ENCODE measurements around the gene UIMC1. TPM values are rescaled to one million over a fixed set of nuclear protein-coding genes. Genes with fewer than 3 reads are reported as not detected.
"Not testable (repeated sequence)": the region's sequence is repeated elsewhere in the genome, so short reads cannot be mapped to it uniquely, and the experiment has no call there.

UIMC1 gene
- total and polyA plus RNA-seq, 2 donors from 2014 or later, result 16.2 to 37.9 TPM

- H3K36me3 ChIP-seq (ENCODE audit: control insufficient read depth in 2 of 3, insufficient read depth in 3 of 3, low read length in 3 of 3), result no peaks in the 10 kb centered on the region
- TF ChIP-seq CTCF (IDR thresholded peaks at IDR 0.05; ENCODE audit: borderline replicate concordance, extremely low read depth, insufficient read depth), result no peak
- H3K27ac ChIP-seq (ENCODE audit: low read depth in 2 of 2, low read length in 2 of 2), result no peak overlapping the region
- no peak for FAIRE-seq
- no peaks in the 10 kb centered on the region for H3K9me3 ChIP-seq (ENCODE audit: control insufficient read depth in 2 of 3, insufficient read depth in 1 of 3, low read length in 3 of 3)
- peaks cover 0 to 7% (median 0%) of the 10 kb centered on the region in 3 donors for H3K4me1 ChIP-seq (ENCODE audit: control insufficient read depth in 2 of 3, insufficient read depth in 2 of 3, low read depth in 1 of 3, low read length in 3 of 3)
- H3K4me3 ChIP-seq (ENCODE audit: low read length in 3 of 3), result no peak overlapping the region
- no peak overlapping the region for H3K9ac ChIP-seq (ENCODE audit: low read length in 3 of 3)
- no peak for DNase-seq
- H3K27me3 ChIP-seq (ENCODE audit: control insufficient read depth, insufficient read depth, low read length), result no peaks in the 10 kb centered on the region
- intact Hi-C loops (cut with DNase I), result no loop called here
Observed at GRCh38 chr5:176995122-176995490, 11.5 kb downstream of the UIMC1 start.

- Histone ChIP-seq H3K27me3 (ENCODE audit: control insufficient read depth, insufficient read depth, low read length) (no peaks in the 10 kb centered on the region), H3K36me3 (ENCODE audit: control insufficient read depth in 2 of 3, insufficient read depth in 3 of 3, low read length in 3 of 3) (no peaks in the 10 kb centered on the region), H3K9me3 (ENCODE audit: control insufficient read depth in 2 of 3, insufficient read depth in 1 of 3, low read length in 3 of 3) (no peaks in the 10 kb centered on the region), H3K4me3 (ENCODE audit: low read length in 3 of 3) (no peak overlapping the region), H3K9ac (ENCODE audit: low read length in 3 of 3) (no peak overlapping the region), H3K27ac (ENCODE audit: low read depth in 2 of 2, low read length in 2 of 2) (no peak overlapping the region), H3K4me1 (ENCODE audit: control insufficient read depth in 2 of 3, insufficient read depth in 2 of 3, low read depth in 1 of 3, low read length in 3 of 3) (peaks cover 0 to 7% (median 0%) of the 10 kb centered on the region in 3 donors)
- DNase-seq (peak in 3 of 5 donors; percentile 16 to 36 (median 20)), FAIRE-seq (no peak)
- no peak for TF ChIP-seq CTCF (IDR thresholded peaks at IDR 0.05; ENCODE audit: borderline replicate concordance, extremely low read depth, insufficient read depth)
- intact Hi-C loops (cut with DNase I), result no loop called here
Observed at GRCh38 chr5:176994460-176995121, 12.0 kb downstream of the UIMC1 start.

DNA sequence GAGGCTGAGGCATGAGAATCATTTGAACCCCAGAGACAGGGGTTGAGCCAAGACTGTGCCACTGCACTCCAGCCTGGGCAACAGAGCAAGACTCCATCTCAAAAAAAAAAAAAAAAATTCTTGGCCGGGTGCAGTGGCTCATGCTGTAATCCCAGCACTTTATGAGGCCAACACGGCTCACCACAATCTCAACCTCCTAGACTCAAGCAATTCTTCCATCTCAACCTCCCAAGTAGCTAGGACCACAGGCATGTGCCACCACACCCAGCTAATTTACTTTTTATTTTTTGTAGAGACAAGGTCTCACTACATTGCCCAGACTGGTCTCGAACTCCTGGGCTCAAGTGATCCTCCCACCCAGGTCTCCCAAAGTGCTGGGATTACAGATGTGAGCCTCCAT, 13.5 kb downstream of the UIMC1 start:
- H3K27me3 ChIP-seq (ENCODE audit: control insufficient read depth, insufficient read depth, low read length); FAIRE-seq; H3K4me3 ChIP-seq (ENCODE audit: low read length in 3 of 3); H3K4me1 ChIP-seq (ENCODE audit: control insufficient read depth in 2 of 3, insufficient read depth in 2 of 3, low read depth in 1 of 3, low read length in 3 of 3); H3K9ac ChIP-seq (ENCODE audit: low read length in 3 of 3); DNase-seq; H3K36me3 ChIP-seq (ENCODE audit: control insufficient read depth in 2 of 3, insufficient read depth in 3 of 3, low read length in 3 of 3); H3K27ac ChIP-seq (ENCODE audit: low read depth in 2 of 2, low read length in 2 of 2); intact Hi-C loops (cut with DNase I); H3K9me3 ChIP-seq (ENCODE audit: control insufficient read depth in 2 of 3, insufficient read depth in 1 of 3, low read length in 3 of 3): not testable (repeated sequence)

DNA sequence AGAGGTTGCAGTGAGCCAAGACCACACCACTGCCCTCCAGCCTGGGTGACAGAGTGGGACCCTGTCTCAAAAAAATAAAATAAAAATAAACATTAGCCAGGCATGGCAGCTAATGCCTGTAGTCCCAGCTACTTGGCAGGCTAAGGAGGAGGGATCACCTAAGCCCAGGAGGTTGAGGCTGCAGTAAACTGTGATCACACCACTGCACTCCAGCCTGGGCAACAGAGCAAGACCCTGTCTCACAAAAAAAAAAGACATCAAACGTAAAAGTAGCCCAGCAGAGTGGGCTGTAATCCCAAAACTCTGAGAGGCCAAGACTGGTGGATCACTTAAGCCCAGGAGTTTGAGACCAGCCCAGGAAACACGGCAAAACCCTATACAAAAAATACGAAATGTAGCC, 19.0 kb downstream of the UIMC1 start:
- no peak overlapping the region for H3K4me3 ChIP-seq (ENCODE audit: low read length in 3 of 3)
- intact Hi-C loops (cut with DNase I), result no loop called here
- no peaks in the 10 kb centered on the region for H3K9me3 ChIP-seq (ENCODE audit: control insufficient read depth in 2 of 3, insufficient read depth in 1 of 3, low read length in 3 of 3)
- no peaks in the 10 kb centered on the region for H3K27me3 ChIP-seq (ENCODE audit: control insufficient read depth, insufficient read depth, low read length)
- no peak overlapping the region for H3K9ac ChIP-seq (ENCODE audit: low read length in 3 of 3)
- no peaks in the 10 kb centered on the region for H3K4me1 ChIP-seq (ENCODE audit: control insufficient read depth in 2 of 3, insufficient read depth in 2 of 3, low read depth in 1 of 3, low read length in 3 of 3)
- DNase-seq (no peak), FAIRE-seq (no peak)
- H3K36me3 ChIP-seq (ENCODE audit: control insufficient read depth in 2 of 3, insufficient read depth in 3 of 3, low read length in 3 of 3), result no peaks in the 10 kb centered on the region
- TF ChIP-seq CTCF (IDR thresholded peaks at IDR 0.05; ENCODE audit: borderline replicate concordance, extremely low read depth, insufficient read depth), result no peak
- no peak overlapping the region for H3K27ac ChIP-seq (ENCODE audit: low read depth in 2 of 2, low read length in 2 of 2)
